ENCODE data around the gene RAB6A.
"Not testable (repeated sequence)": the region's sequence is repeated elsewhere in the genome, so short reads cannot be mapped to it uniquely, and the experiment has no call there.

RAB6A gene

GRCh38 chr11:73755670-73756069 is 5.2 kb downstream of the RAB6A start:
- DNase-seq (ENCODE audit: low spot score), result no peak
- H3K27ac ChIP-seq, result no peak overlapping the region
- ChIA-PET POLR2A (ENCODE audit: low non-redundant PET) (no interaction called here), CTCF (interaction anchor here (0.6 to 1.0 kb wide), 3 partner anchors 45 to 1771 kb away, joined by 3 to 8 read pairs (median 3); no protein-coding TSS in a partner anchor)
- TF ChIP-seq, protein P1, sequence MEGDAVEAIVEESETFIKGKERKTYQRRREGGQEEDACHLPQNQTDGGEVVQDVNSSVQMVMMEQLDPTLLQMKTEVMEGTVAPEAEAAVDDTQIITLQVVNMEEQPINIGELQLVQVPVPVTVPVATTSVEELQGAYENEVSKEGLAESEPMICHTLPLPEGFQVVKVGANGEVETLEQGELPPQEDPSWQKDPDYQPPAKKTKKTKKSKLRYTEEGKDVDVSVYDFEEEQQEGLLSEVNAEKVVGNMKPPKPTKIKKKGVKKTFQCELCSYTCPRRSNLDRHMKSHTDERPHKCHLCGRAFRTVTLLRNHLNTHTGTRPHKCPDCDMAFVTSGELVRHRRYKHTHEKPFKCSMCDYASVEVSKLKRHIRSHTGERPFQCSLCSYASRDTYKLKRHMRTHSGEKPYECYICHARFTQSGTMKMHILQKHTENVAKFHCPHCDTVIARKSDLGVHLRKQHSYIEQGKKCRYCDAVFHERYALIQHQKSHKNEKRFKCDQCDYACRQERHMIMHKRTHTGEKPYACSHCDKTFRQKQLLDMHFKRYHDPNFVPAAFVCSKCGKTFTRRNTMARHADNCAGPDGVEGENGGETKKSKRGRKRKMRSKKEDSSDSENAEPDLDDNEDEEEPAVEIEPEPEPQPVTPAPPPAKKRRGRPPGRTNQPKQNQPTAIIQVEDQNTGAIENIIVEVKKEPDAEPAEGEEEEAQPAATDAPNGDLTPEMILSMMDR (conservative IDR thresholded peaks at IDR 0.05; ENCODE audit: low read depth), result no peak

DNA sequence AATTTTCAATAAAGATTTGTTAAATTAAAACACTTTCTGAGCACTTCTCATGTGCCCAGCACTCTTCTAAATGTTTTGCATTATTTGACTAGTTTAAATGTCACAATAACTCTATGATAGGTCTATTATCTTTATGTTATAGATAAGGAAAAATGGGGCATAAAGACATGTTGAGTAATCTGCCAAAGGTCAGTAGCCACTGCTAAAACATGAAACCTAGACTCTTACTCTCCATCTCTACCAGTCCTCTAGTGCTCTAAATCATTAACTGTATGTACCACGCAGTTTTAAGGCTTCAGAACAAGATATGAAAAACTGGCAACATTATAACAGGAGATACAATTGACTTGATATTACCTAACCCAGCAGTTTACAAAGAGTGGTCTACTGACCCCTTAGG is 6.9 kb downstream of the RAB6A start:
- POLR2A ChIA-PET (ENCODE audit: low non-redundant PET), result no interaction called here
- TF ChIP-seq, protein P1 (conservative IDR thresholded peaks at IDR 0.05; ENCODE audit: low read depth), result no peak
- CTCF ChIA-PET, result no interaction called here
- no peak overlapping the region for H3K27ac ChIP-seq
- no peak for DNase-seq (ENCODE audit: low spot score)

- ChIA-PET CTCF (interaction anchor here (0.6 to 0.8 kb wide), 2 partner anchors 180 to 396 kb away, joined by 3 read pairs; no protein-coding TSS in a partner anchor), POLR2A (ENCODE audit: low non-redundant PET) (interaction anchor here (0.6 kb wide), 1 partner anchor 8 kb away, joined by 3 read pairs; the partner anchor contains the start of gene RAB6A)
- TF ChIP-seq, protein P1 (conservative IDR thresholded peaks at IDR 0.05; ENCODE audit: low read depth), result no peak
- DNase-seq (ENCODE audit: low spot score), result no peak
- 0 out of 2 replicates have a peak overlapping the region, but pooled peaks have one; percentile 6 for H3K27ac ChIP-seq
These were observed 8.0 kb downstream of the RAB6A start for GRCh38 chr11:73752903-73753302.

- POLR2A ChIA-PET (ENCODE audit: low non-redundant PET), result interaction anchor here (0.6 kb wide), 1 partner anchor 8 kb away, joined by 3 read pairs; the partner anchor contains the start of gene RAB6A
- no peak for DNase-seq (ENCODE audit: low spot score)
- TF ChIP-seq, protein P1 (conservative IDR thresholded peaks at IDR 0.05; ENCODE audit: low read depth), result no peak
- 0 out of 2 replicates have a peak overlapping the region, but pooled peaks have one; percentile 6 for H3K27ac ChIP-seq
- CTCF ChIA-PET, result interaction anchor here (0.8 kb wide), 1 partner anchor 180 kb away, joined by 3 read pairs; no protein-coding TSS in a partner anchor
These were observed 8.5 kb downstream of the RAB6A start for GRCh38 chr11:73752216-73752867.

GRCh38 chr11:73750862-73751261 is 10.0 kb downstream of the RAB6A start:
- POLR2A ChIA-PET (ENCODE audit: low non-redundant PET); H3K27ac ChIP-seq; CTCF ChIA-PET; DNase-seq (ENCODE audit: low spot score): not testable (repeated sequence)

GRCh38 chr11:73750228-73750627 is 10.6 kb downstream of the RAB6A start:
- CTCF ChIA-PET, result interaction anchor here (0.6 kb wide), 1 partner anchor 232 kb away, joined by 3 read pairs; no protein-coding TSS in a partner anchor
- DNase-seq (ENCODE audit: low spot score), result no peak
- H3K27ac ChIP-seq, result no peak overlapping the region
- POLR2A ChIA-PET (ENCODE audit: low non-redundant PET), result no interaction called here
- TF ChIP-seq, protein P1 (conservative IDR thresholded peaks at IDR 0.05; ENCODE audit: low read depth), result no peak

GRCh38 chr11:73749118-73749517 is 11.8 kb downstream of the RAB6A start:
- no peak for DNase-seq (ENCODE audit: low spot score)
- no peak overlapping the region for H3K27ac ChIP-seq
- ChIA-PET CTCF (no interaction called here), POLR2A (ENCODE audit: low non-redundant PET) (no interaction called here)
- TF ChIP-seq, protein P1 (conservative IDR thresholded peaks at IDR 0.05; ENCODE audit: low read depth), result no peak

All from RWPE1 (cell line).